Stimulated activated memory B cell treated with anti-CD40 and anti-IgM and Interleukin-4, amounts not matched to agents 10 μg/mL and 1 μg/mL and 100 μg/mL, for 72 hours (primary cell): ENCODE measurements around the gene TGFB1.
"Not testable (repeated sequence)": the region's sequence is repeated elsewhere in the genome, so short reads cannot be mapped to it uniquely, and the experiment has no call there.

Source experiments
- ATAC-seq: fragments of 150-1000 bp; cut with Tn5 transposase; 2 replicates; pipeline ENCODE4 v1.10.0; 2021
- H3K27ac Mint-ChIP-seq: one replicate; pipeline ENCODE4 v1.8.0; 2022; ENCODE audit warnings: mild to moderate bottlenecking, mixed read lengths
- H3K27me3 Mint-ChIP-seq: one replicate; pipeline ENCODE4 v1.8.0; 2022; ENCODE audit warnings: mixed read lengths
- H3K36me3 Mint-ChIP-seq: one replicate; pipeline ENCODE4 v1.8.0; 2022; ENCODE audit warnings: mixed read lengths
- H3K4me1 Mint-ChIP-seq: one replicate; pipeline ENCODE4 v1.8.0; 2022; ENCODE audit warnings: mixed read lengths
- H3K4me3 Mint-ChIP-seq: one replicate; pipeline ENCODE4 v1.8.0; 2022; ENCODE audit warnings: mild to moderate bottlenecking, moderate library complexity, mixed read lengths
- H3K9me3 Mint-ChIP-seq: one replicate; pipeline ENCODE4 v1.8.0; 2022; ENCODE audit warnings: mixed read lengths

Gene TGFB1

GRCh38 chr19:41353466-41354342 lies at the start of gene TGFB1:
Gene TGFB1, minus strand, starts transcription at chr19:41353922. Its CDS starts 878 bp downstream, at chr19:41353044.
- Mint-ChIP-seq H3K27ac (peak within 1 kb of the TSS; percentile 91), H3K4me1 (peaks cover 65% of the 10 kb centered on the region), H3K4me3 (peak within 1 kb of the TSS; percentile 99), H3K27me3 (no peaks in the 10 kb centered on the region), H3K9me3 (no peaks in the 10 kb centered on the region), H3K36me3 (peaks cover 25% of the 10 kb centered on the region)
- peak; percentile 75 for ATAC-seq

GRCh38 chr19:41402010-41402409 lies 48.3 kb upstream of the TGFB1 start:
- Mint-ChIP-seq H3K4me1 (peaks cover 54% of the 10 kb centered on the region), H3K27ac (no peak overlapping the region), H3K9me3 (no peaks in the 10 kb centered on the region), H3K36me3 (peaks cover 14% of the 10 kb centered on the region), H3K27me3 (no peaks in the 10 kb centered on the region), H3K4me3 (no peak overlapping the region)
- ATAC-seq = no peak

- H3K27ac Mint-ChIP-seq = no peak overlapping the region
- no peak for ATAC-seq
- H3K4me1 Mint-ChIP-seq = peaks cover 57% of the 10 kb centered on the region
- no peaks in the 10 kb centered on the region for H3K27me3 Mint-ChIP-seq
- H3K4me3 Mint-ChIP-seq = no peak overlapping the region
- peaks cover 11% of the 10 kb centered on the region for H3K36me3 Mint-ChIP-seq
- no peaks in the 10 kb centered on the region for H3K9me3 Mint-ChIP-seq
Observed at GRCh38 chr19:41401483-41401882, 47.8 kb upstream of the TGFB1 start.

- Mint-ChIP-seq H3K9me3 (no peaks in the 10 kb centered on the region), H3K4me3 (peak overlapping the region; percentile 21), H3K27ac (peak overlapping the region; percentile 99), H3K4me1 (peaks cover 68% of the 10 kb centered on the region), H3K36me3 (peaks cover 16% of the 10 kb centered on the region), H3K27me3 (no peaks in the 10 kb centered on the region)
- ATAC-seq = no peak
Observed at GRCh38 chr19:41399525-41399924, 45.8 kb upstream of the TGFB1 start.

GRCh38 chr19:41399091-41399490 lies 45.4 kb upstream of the TGFB1 start:
- no peak for ATAC-seq
- Mint-ChIP-seq H3K4me3 (peak overlapping the region; percentile 99), H3K9me3 (no peaks in the 10 kb centered on the region), H3K27ac (peak overlapping the region; percentile 99), H3K27me3 (no peaks in the 10 kb centered on the region), H3K36me3 (peaks cover 16% of the 10 kb centered on the region), H3K4me1 (peaks cover 68% of the 10 kb centered on the region)

GRCh38 chr19:41398598-41398997 lies 44.9 kb upstream of the TGFB1 start:
- Mint-ChIP-seq H3K4me1 (peaks cover 64% of the 10 kb centered on the region), H3K4me3 (peak overlapping the region; percentile 99), H3K27ac (peak overlapping the region; percentile 99), H3K36me3 (peaks cover 16% of the 10 kb centered on the region), H3K9me3 (no peaks in the 10 kb centered on the region), H3K27me3 (no peaks in the 10 kb centered on the region)
- ATAC-seq = no peak

GRCh38 chr19:41398050-41398418 lies 44.3 kb upstream of the TGFB1 start:
- ATAC-seq = no peak
- Mint-ChIP-seq H3K4me3 (peak overlapping the region; percentile 99), H3K36me3 (peaks cover 15% of the 10 kb centered on the region), H3K4me1 (peaks cover 58% of the 10 kb centered on the region), H3K27me3 (no peaks in the 10 kb centered on the region), H3K27ac (peak overlapping the region; percentile 99), H3K9me3 (no peaks in the 10 kb centered on the region)

GRCh38 chr19:41397086-41398049 lies 43.6 kb upstream of the TGFB1 start, which contains the start of the genes BCKDHA and EXOSC5:
Gene BCKDHA, plus strand, starts transcription at chr19:41397818. Its CDS starts 10 bp downstream, at chr19:41397828.
Gene EXOSC5, minus strand, starts transcription at chr19:41397359. Its CDS starts 31 bp downstream, at chr19:41397328.
- H3K27ac Mint-ChIP-seq = peak within 1 kb of the TSS; percentile 99
- peak; percentile 100 for ATAC-seq
- no peaks in the 10 kb centered on the region for H3K9me3 Mint-ChIP-seq
- peaks cover 17% of the 10 kb centered on the region for H3K36me3 Mint-ChIP-seq
- peaks cover 55% of the 10 kb centered on the region for H3K4me1 Mint-ChIP-seq
- no peaks in the 10 kb centered on the region for H3K27me3 Mint-ChIP-seq
- H3K4me3 Mint-ChIP-seq = peak within 1 kb of the TSS; percentile 99

- Mint-ChIP-seq H3K4me3 (peak overlapping the region; percentile 4), H3K27ac (peak overlapping the region; percentile 99), H3K27me3 (no peaks in the 10 kb centered on the region), H3K36me3 (peaks cover 26% of the 10 kb centered on the region), H3K4me1 (peaks cover 44% of the 10 kb centered on the region), H3K9me3 (no peaks in the 10 kb centered on the region)
- no peak for ATAC-seq
Observed at GRCh38 chr19:41395355-41395754, 41.6 kb upstream of the TGFB1 start.

GRCh38 chr19:41392775-41393174 lies 39.1 kb upstream of the TGFB1 start:
- Mint-ChIP-seq H3K9me3 (no peaks in the 10 kb centered on the region), H3K27me3 (no peaks in the 10 kb centered on the region), H3K36me3 (peaks cover 43% of the 10 kb centered on the region), H3K4me3 (no peak overlapping the region), H3K27ac (no peak overlapping the region), H3K4me1 (peaks cover 23% of the 10 kb centered on the region)
- no peak for ATAC-seq

- peaks cover 45% of the 10 kb centered on the region for H3K36me3 Mint-ChIP-seq
- no peak overlapping the region for H3K27ac Mint-ChIP-seq
- no peaks in the 10 kb centered on the region for H3K9me3 Mint-ChIP-seq
- no peak for ATAC-seq
- H3K4me1 Mint-ChIP-seq = peaks cover 17% of the 10 kb centered on the region
- no peak overlapping the region for H3K4me3 Mint-ChIP-seq
- H3K27me3 Mint-ChIP-seq = no peaks in the 10 kb centered on the region
Observed at GRCh38 chr19:41391618-41392017, 37.9 kb upstream of the TGFB1 start.

GRCh38 chr19:41386442-41386841 lies 32.7 kb upstream of the TGFB1 start:
- Mint-ChIP-seq H3K27ac (no peak overlapping the region), H3K27me3 (no peaks in the 10 kb centered on the region), H3K4me3 (no peak overlapping the region), H3K4me1 (no peaks in the 10 kb centered on the region), H3K9me3 (no peaks in the 10 kb centered on the region), H3K36me3 (peaks cover 44% of the 10 kb centered on the region)
- no peak for ATAC-seq

- Mint-ChIP-seq H3K9me3 (no peaks in the 10 kb centered on the region), H3K4me3 (no peak overlapping the region), H3K27me3 (no peaks in the 10 kb centered on the region), H3K4me1 (no peaks in the 10 kb centered on the region), H3K36me3 (peaks cover 27% of the 10 kb centered on the region), H3K27ac (no peak overlapping the region)
- ATAC-seq = no peak
Observed at GRCh38 chr19:41384351-41384750, 30.6 kb upstream of the TGFB1 start.

GRCh38 chr19:41381536-41381935 lies 27.8 kb upstream of the TGFB1 start:
- not testable (repeated sequence) for H3K27ac Mint-ChIP-seq, ATAC-seq, H3K9me3 Mint-ChIP-seq, H3K27me3 Mint-ChIP-seq, H3K4me3 Mint-ChIP-seq
- Mint-ChIP-seq H3K4me1 (peaks cover 18% of the 10 kb centered on the region), H3K36me3 (peaks cover 14% of the 10 kb centered on the region)
